ENCODE data around the gene KRTAP3-2.

The KRTAP3-2 gene

GRCh38 chr17:41010441-41010840, 10.7 kb upstream of the KRTAP3-2 start:
- DNase-seq (ENCODE audit: low read depth): no peak

- DNase-seq (ENCODE audit: low read depth): no peak
These were observed 10.2 kb upstream of the KRTAP3-2 start for GRCh38 chr17:41009936-41010335.

GRCh38 chr17:41009301-41009760, 9.6 kb upstream of the KRTAP3-2 start:
- DNase-seq (ENCODE audit: low read depth): no peak

GRCh38 chr17:41008811-41009210, 9.1 kb upstream of the KRTAP3-2 start, which contains the start of gene KRTAP3-1:
Gene KRTAP3-1, minus strand, starts transcription at chr17:41009128. Its CDS starts 54 bp downstream, at chr17:41009074.
- DNase-seq (ENCODE audit: low read depth): no peak

GRCh38 chr17:41004397-41004796, 4.7 kb upstream of the KRTAP3-2 start:
- DNase-seq (ENCODE audit: low read depth): no peak

- DNase-seq (ENCODE audit: low read depth): no peak
These were observed 4.2 kb upstream of the KRTAP3-2 start for GRCh38 chr17:41003926-41004325.

GRCh38 chr17:41002814-41003213, 3.1 kb upstream of the KRTAP3-2 start:
- DNase-seq (ENCODE audit: low read depth): no peak

- no peak for DNase-seq (ENCODE audit: low read depth)
These were observed 2.1 kb upstream of the KRTAP3-2 start for GRCh38 chr17:41001795-41002194.

GRCh38 chr17:40997361-40997760, 2.3 kb downstream of the KRTAP3-2 start:
- no peak for DNase-seq (ENCODE audit: low read depth)

- DNase-seq (ENCODE audit: low read depth): no peak
These were observed 2.9 kb downstream of the KRTAP3-2 start for GRCh38 chr17:40996829-40997228.

- DNase-seq (ENCODE audit: low read depth): no peak
These were observed 4.6 kb downstream of the KRTAP3-2 start for GRCh38 chr17:40995116-40995515.

- DNase-seq (ENCODE audit: low read depth): no peak
These were observed 5.9 kb downstream of the KRTAP3-2 start, which contains the start of gene KRTAP3-3 for GRCh38 chr17:40993839-40994238. Gene KRTAP3-3, minus strand, starts transcription at chr17:40994164. Its CDS starts 67 bp downstream, at chr17:40994097.

GRCh38 chr17:40993084-40993483, 6.6 kb downstream of the KRTAP3-2 start:
- no peak for DNase-seq (ENCODE audit: low read depth)

- DNase-seq (ENCODE audit: low read depth): no peak
These were observed 7.0 kb downstream of the KRTAP3-2 start for GRCh38 chr17:40992666-40993065.

- DNase-seq (ENCODE audit: low read depth): no peak
These were observed 12.8 kb downstream of the KRTAP3-2 start for GRCh38 chr17:40986920-40987319.

- DNase-seq (ENCODE audit: low read depth): no peak
These were observed 15.5 kb downstream of the KRTAP3-2 start, which contains the start of gene KRT40 for GRCh38 chr17:40984226-40984625. Gene KRT40, minus strand, starts transcription at chr17:40984326. Its CDS starts 53 bp downstream, at chr17:40984273.

GRCh38 chr17:40981115-40981514, 18.6 kb downstream of the KRTAP3-2 start:
- DNase-seq (ENCODE audit: low read depth): no peak

GRCh38 chr17:40980596-40980995, 19.1 kb downstream of the KRTAP3-2 start:
- no peak for DNase-seq (ENCODE audit: low read depth)

GRCh38 chr17:40980117-40980516, 19.6 kb downstream of the KRTAP3-2 start:
- DNase-seq (ENCODE audit: low read depth): no peak

- no peak for DNase-seq (ENCODE audit: low read depth)
These were observed 21.0 kb downstream of the KRTAP3-2 start for GRCh38 chr17:40978575-40979151.

GRCh38 chr17:40975516-40975915, 24.2 kb downstream of the KRTAP3-2 start:
- DNase-seq (ENCODE audit: low read depth): no peak

- no peak for DNase-seq (ENCODE audit: low read depth)
These were observed 25.3 kb downstream of the KRTAP3-2 start for GRCh38 chr17:40974366-40974765.

GRCh38 chr17:40967582-40967981, 32.1 kb downstream of the KRTAP3-2 start:
- no peak for DNase-seq (ENCODE audit: low read depth)

- no peak for DNase-seq (ENCODE audit: low read depth)
These were observed 32.9 kb downstream of the KRTAP3-2 start, which contains the start of gene KRT39 for GRCh38 chr17:40966848-40967247. Gene KRT39, minus strand, starts transcription at chr17:40966948. Its CDS starts 92 bp downstream, at chr17:40966856.
